GM18909 (cell line): ENCODE results near the gene ZXDC.

Experiments
- ATAC-seq: cut with Tn5 transposase; IDR thresholded peaks from one replicate; pipeline ENCODE4 v1.9.1; 2021; ENCODE audit warnings: mild to moderate bottlenecking; ENCODE audit not compliant: unreplicated experiment, poor library complexity

Gene ZXDC

DNA sequence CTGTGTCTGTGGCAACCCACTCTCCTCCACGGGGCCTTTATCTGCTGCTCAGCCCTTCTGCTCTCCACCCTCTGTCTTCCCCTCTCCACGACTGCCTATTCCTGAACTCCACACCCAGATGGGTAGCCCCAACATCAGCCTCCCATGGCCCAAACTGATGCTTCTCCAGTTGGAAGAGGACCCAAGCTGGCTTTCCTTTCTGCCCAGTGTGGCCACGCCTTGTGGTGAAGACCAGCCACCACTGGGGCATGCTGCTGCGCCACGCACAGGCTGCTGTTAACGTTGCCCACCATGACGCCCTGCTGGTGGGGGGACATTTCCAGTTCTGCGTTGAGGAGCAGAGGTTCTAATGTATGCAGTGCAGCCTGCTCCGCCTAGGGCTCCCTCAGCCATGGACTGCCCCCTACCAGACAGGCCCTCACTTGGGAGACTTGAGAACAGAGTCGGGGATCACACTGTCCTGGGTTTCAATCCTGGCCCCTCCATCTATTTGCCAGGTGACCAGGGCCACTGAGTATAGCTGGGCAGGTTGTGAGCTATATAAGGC is 54.0 kb downstream of the ZXDC start:
- ATAC-seq = no peak

DNA sequence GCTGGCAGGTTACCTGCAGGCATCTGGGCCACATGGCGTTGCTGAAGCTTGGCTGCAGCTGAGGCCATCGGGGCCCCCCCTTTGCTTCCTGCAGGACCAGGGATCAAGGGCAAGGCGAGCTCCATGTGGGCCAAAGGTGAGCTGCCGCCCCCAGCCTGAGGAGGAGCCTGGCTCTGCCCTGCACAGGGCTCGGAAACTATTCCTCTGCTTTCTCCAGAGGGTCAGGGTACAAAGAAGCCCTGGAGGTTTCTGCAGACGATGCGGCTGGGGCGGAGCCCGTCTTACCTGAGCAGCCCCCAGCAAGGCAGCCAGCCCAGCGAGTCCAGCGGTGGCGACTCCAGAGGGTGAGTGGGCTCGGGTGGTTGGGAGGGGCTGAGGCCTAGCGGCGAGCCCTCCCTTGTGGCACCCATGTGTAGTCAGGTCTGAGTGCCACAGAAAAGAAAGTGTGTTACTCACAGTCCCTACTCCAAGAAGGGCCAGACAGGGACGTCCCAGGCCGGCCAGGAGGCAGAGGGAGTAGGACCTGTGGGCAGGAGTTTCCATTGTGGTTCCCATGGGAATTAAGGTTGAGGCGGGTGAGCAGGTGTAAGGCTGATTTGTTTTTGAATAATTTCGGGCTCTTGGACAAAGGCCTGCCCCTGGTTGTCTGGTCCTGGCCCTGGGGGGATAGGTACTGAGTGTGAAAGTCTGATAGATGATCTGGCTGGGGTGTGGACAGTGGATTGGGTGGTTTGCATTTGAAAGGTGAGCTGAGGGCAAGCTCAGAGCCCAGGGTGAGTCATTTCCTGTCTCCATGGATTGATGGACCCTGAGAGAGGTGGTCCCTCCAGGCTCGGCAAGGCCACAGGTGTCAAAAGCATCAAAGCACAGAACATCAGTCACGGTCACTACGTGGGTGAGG is 55.6 kb downstream of the ZXDC start:
- no peak for ATAC-seq

DNA sequence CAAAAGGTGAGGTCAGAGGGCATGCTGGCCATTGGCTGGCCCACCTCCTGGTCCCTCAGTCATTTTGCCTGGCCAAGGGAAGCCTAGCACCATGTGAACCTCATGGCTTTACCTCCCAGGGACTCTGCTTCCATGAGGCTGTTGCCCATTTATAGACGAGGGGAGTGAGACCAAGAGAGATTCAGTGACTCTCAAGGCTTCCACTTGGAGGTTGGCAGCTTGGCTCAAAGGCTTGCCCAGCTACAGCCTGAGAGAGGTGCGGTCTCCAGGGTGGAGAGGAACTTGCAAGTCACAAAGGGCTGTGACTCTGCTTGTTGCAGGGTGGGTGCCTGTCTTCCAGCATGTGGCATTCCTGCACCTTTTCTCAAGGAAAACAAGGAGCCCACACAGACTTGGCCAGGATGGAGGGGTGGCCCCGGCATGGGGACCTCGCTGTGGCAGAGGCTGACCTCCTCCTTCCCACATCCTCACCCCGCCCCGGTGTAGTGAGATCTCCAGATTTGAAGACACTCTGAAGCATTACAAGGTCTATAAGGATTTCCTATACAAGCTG is 56.5 kb downstream of the ZXDC start:
- ATAC-seq = no peak

DNA sequence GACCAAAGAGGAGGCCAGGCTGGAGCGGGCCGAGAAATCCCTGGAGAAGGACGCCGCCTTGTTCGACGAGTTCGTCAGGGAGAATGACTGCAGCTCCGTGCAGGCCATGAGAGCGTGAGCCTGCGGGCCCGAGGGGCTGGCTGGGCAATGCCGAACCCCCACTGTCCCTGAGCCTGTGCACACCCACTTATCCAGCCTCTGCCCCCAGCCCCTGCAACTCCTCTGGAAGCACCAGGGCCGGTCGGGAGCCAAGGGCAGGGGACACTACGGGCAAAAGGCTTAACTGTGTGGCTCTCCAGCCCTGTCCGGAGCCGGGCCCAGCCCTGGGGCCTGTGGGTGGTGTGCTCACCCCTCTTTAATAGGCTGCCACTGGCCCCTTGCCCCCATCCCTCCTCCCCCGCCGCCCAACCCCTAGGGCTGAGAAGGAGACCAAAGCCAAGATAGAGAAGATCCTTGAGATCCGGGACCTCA is 57.0 kb downstream of the ZXDC start:
- ATAC-seq = no peak

DNA sequence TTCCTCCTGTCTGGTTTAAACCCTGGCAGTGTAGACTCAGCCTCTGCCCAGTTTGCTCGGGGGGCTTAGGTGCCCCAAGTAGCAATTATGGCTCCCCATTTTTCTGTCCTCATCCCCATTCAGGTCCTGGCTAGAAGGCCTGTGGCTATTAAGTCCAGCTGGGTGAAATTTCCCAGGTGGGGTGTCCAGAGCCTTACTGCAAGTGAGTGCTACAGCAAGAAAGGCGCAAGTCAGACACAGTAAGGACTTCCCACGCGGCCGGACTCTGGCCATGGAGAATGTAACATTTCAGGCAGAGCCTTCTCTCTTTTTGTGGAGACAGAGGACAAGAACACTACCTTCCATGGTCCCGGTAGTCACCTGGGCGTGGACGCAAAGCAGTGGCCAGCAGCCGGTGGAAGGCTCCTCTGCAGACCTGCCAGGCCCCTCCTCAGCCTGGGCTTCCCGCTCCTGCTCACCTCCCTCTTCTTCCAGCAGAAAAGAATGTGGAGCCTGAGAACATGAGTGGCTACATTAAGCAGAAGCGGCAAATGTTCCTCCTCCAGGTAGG is 57.6 kb downstream of the ZXDC start:
- no peak for ATAC-seq

DNA sequence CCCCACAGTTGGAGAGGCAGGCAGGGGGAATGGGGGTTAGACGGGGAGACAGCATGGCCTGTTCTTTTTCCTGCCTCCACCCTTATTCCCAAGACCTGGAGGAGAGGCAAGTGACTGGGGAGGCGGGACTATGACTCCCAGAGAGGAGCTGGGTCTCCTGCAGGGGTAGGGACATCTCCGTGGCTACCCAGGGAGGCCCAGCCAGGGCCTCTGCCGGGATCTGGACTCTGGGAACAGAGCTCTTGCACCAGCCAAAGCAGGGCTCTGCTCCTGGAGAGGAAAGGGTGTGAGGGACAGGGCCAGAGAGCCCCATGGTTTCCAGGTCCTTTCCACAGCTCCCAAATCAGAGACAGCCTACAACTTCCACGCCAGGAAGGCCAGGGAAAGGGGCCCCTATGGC is 58.2 kb downstream of the ZXDC start:
- ATAC-seq = no peak

DNA sequence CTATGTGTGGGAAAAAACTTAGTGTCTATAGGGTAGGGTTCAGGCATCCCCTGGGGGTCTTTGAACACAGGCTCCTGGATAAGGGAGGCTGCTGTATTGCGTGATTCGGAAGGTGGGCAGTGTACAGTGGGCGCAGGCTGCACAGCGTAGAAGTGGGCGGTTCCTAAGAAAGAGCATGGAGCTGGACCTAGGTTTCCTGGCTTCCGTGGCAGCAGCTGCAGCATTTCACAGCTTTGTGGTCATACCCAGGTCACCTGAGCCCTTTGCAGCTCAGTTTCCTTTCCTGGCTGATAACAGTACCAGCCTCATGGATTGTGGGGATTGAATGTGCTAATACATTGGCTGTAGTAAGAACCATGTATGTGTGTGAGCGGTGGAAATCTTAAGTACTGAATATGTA is 58.7 kb downstream of the ZXDC start:
- ATAC-seq = no peak

DNA sequence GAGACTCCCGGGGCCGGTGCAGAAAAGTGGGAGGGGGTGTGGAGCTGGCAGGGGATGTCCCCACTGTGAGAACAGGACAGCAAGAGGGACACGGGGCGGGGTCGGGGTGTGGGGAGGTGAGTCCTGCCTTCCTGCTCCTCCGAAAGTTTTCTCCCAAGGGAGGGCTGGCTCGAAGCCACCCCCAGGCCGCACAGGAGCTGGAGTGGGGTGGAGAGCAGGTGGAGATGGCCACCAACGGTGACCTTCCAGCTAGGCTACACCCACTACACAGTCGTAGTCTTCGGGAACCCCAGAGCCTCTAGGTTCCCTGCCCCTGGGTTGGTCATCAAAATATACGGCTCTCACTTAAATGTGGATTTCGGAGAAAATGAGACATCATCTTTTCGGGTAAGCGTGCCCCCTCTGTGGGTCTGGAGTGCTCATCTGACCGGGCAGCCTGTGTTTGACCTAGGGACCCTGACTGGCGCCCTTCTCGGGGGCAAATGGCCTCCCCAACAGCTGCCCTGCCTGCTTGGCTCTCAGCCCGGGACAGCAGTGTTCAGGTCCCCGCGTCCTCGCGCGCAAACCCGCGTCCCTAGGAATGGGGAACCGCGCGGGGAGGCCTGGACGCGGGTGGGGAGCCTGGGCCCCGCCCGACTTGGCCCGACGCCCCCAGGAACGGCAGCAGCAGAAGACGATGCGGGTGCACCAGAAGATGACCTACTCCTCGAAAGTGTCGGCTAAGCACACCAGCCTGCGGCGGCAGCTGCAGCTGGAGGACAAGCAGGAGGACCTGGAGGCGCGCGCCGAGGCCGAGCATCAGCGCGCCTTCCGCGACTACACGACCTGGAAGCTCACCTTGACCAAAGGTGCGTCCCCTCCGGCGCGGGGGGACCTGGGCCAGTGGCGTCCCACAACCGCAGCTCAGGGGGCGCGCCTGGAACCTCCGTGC is 59.8 kb downstream of the ZXDC start:
- no peak for ATAC-seq

DNA sequence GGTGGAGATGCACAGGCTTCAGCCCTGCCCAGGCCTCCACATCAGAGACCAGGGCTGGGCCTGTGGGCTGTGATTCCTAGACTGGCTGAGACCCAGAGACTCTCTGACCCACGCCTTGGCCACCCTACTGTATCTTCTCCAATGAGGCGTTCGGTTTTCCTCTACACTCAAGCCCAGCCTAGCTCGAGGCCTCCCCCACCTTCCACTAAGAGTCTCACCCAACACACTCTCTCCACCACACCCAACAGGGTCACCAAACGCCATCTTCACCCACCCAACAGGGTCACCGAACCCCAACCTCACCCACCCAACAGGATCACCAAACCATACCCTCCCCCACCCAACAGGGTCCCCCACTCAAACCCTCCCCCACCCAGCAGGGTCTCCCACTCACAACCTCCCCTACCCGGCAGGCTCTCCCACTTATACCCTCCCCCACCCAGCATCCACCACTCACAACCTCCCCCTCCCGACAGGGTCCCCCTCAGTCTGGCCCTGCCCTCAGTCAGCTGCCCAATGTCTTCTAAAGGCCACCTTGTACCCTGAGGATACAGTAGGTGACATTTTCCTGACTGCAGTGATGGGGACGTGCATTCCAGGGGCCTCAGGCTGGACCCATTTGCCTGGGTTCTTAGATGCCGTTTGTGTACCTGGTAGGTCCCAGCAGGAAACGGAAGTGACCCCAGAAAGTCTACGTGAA is 60.6 kb downstream of the ZXDC start:
- no peak for ATAC-seq

DNA sequence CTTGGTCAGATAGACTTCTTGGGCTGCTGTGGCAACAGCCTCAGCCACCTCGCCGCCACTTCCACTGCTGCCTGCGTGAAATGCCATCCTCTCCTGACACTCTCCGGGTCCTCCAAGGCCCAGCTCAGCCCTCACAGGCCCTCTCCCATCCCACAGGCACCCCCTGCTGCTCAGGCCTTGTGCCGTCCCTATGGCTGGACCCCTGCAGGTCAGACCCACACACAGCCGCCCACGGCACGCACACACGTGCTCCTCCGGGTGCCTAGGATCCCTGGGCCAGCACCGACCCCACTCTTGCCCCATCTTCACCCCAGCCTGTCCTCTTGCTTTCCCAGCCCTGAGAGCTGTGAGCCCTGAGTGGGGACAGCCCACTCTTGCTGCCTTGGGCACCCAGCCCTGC is 61.3 kb downstream of the ZXDC start:
- no peak for ATAC-seq

DNA sequence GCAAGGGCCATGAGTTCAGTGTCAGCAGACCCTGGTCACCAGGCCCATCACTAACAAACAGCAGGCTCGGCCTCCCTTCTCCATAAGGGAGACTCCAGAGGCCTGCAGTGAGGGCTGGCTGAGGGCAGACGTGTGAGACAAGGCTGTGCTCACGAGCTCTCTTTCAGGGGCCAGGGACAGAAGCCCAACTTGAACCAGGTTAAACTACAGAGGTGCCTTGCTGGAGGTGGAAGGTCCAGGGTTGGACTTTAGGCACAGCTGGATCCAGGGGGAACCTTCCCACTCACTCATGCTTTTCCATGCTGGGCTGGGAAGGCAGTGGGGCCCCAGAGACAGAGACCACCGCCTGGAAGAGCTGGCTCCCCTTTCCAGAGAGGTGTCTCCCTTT is 62.0 kb downstream of the ZXDC start:
- ATAC-seq = no peak

DNA sequence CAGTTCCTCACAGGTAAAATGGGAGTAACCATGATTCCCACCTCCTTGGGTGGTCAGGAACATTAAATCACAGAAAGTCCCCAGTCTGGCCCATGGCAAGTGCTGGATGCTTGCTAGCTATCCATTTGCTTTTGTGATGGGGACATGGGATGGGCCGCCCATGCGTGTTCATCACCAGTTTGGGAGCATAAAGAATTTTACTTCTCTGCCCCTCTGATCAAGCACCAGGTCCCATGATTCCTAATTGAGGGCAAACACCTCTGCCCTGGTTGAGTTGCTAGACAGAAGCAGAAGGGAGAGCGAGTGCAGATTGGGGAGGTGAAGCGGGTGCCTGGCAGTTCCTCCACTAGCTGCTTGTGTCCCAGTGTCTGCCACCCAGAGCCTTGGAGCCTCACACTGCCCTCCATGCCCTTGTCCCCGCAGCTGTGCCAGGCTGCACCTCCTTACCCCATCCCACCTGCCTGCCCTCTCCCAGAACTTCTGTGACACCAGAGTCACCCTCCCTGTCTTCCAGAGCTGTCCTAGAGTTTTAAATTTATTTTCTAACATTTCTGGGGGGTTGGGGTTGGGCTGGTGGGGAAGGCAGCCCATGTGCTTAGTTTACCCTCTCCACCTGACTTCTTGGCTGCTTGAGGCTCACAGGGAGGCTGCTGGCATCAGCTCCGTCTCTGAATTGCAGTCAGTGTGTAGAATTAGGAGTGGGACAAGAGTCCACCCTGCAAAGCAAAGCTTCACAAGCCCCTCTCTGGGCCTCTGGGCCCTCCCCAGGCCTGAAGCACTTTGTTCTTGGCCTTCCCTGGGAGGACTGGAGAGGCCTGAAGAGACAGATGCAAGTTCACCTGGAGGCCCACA is 62.6 kb downstream of the ZXDC start:
- ATAC-seq = no peak

DNA sequence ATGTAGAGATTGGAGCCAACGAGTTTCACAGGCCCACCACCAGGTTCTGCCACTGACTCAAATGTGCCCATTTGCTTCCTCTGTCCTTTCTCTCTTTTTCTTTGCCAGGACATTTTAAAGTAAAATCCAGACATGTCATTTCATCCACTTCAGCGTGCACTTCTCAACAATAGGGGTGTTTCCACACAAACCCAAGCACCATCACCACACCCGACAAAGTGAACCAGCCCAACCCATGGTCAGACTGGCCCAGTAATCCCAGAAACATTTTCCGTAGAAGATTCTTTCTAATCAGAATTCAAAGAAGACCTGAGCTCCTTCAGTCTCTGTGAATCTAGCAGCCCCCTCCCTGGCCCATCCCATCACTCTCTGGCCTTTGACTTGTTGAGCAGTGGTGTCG is 67.6 kb downstream of the ZXDC start:
- ATAC-seq = no peak

DNA sequence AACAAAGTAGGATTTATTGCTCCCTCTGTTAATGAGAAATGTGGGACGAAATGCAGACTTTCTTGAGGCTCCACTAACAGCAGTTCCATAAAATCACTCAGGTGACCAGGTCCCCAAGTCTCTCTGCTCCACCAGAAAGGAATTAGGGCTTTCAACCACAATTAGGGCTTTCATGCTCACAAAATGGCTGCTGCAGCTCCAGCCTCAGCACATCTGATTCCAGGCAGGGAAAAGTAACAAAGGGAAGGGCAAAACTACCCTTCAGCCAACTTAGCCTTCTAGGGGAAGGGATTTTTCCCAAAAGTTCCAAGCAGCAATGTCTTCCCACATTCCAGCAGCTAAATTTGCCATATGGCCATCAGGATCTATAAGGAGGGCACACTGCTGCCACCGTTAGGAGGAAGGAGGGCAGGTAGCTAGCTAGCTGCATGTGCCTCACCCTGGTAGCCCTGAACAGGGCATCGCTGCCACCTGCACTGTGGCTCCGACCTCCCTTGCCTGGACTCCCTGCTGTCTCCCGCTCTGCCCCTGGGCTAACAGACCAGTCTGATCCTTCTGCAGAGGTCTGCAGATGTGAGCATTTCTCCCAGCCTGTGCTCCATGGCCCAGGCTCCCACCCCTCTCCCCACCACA is 68.2 kb downstream of the ZXDC start:
- ATAC-seq = no peak

DNA sequence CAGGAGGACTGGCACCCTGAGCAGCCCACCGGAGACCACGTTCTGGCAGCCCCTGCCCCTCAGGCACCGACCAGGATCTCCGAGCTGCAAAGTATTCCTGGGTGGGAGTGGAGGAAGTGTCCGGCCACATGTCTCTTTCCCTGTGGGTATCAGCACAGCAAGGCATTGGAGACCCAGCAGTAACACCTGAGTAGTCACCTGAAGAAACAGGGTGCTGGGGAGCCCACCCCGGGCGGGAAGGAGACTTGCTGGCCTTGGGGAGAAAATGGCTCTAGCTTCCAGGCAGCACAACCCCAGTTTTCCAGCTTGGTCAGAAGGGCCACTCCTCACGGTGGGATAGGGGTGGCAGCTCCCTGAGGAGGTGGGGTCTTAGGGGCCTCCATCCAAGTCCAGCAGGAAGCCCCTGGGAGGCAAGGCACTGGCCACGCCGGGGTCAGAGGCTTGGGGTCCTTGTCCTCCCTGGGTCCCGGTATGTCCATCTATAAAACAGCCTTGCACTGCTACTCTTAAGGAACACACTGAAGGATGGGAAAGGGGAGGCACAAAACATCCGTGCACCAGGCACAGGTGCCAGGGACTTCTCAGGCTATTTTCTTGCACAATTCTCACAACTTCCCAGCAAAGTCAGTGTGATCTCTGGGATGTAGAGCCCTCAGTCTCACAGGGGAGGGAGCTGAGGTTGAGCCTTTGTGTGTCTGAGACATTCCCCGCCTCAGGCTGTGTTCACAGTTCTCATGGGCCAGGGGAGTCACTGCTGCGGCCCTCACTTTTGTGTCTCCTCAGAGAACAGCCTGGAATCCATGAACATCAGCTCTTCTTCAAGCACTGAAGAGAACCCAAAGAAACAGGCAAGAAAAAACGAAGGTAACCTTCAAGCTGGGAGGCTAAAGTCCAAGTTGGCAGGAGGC is 69.0 kb downstream of the ZXDC start:
- ATAC-seq = no peak

DNA sequence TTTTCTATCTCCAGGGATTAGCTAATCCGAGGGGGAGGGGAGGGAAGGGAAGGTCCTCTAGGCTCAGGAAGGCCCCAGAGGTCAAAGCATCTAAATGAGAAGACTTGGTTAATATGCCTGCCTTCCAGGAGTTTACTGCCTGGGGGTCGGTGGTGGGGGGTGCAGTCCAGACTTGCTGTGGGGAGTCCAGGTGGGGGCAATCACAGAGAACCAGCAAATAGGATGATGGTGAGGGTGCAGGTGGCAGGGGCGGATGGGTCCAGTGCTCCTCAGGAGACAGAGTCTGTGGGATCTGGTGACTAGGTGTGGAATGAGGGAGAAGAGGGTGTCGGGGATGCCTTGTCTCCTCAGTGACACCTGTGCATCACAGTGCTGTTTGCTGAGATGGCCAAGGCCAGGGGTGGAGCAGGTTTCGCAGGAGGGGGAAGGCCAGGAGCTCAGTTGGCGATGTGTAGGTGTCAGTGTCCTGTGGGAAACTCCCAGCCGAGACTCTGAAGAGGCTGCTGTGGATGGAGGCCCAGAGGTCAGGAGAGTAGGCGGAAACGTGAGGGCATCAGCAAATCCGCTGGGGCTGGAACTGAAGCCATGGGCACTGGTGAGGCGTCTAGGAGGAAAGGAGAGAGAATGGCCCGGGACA is 72.9 kb downstream of the ZXDC start:
- no peak for ATAC-seq

DNA sequence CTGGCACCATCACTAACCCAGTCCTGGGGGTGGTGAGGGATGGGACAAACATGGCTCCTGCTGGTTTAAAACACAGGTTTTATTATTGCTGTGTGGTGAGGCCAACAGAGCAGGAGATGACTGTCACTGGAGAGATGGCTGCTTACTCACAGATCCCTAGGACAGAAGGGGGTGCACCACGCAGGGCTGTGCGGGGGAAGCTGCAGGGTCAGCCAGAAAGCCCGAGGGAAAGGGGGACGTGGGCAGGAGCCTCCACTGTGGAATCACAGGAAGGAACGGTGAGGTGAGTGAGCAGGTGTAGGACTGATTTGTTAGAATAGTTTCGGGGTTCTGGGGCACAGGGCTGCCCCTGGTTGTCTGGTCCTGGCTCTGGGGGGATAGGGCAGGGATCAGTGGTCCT is 73.5 kb downstream of the ZXDC start:
- ATAC-seq = no peak
